ENCODE data around the gene IRF9. TPM values are rescaled to one million over a fixed set of nuclear protein-coding genes. Genes with fewer than 3 reads are reported as not detected.

The IRF9 gene
- total RNA-seq, 1 donor from 2014 or later: 66.5 TPM

DNA sequence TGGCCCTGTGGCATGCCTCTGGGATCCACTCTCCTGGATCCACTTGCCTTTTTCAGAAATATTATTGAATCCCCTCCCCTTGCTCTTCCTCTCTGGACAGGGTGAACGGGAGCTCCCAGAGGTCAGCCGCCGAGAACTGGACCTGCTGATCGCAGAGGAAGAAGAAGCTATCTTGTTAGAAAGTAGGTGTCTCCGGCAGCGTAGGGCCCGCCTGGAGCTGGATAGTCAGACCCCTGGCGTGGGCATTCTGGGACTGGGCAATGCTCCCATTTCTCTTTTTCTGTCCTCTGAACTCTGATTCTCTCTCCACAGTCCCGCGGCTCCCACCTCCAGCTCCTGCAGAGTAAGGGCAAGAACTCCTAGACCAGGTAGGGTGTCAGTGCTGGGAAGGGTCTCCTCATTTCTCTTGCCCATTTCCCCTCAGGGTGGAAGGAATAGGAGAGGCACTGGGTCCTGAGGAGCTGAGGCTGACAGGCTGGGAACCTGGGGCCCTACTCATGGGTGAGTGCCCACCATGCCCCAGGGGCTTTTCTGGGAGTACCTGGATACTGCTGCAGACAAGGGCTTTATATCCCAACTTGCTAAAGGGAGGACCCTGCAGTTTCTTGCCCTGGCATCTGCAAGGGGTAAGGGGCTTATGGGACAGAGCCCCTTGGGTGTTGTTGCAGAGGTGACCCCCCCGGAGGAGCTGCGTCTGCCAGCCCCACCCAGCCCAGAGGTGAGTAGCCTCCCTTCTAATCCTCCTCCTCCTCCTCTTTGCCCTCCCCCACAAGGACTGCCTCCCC lies 16.2 kb downstream of the IRF9 start:
- no peak for DNase-seq (ENCODE audit: low read depth)
- Histone ChIP-seq H3K36me3 (ENCODE audit: control insufficient read depth, insufficient read depth, low read length) (peaks cover 14% of the 10 kb centered on the region), H3K4me3 (ENCODE audit: low read depth, low read length) (no peak overlapping the region), H3K27me3 (ENCODE audit: control insufficient read depth, insufficient read depth, low read length) (no peaks in the 10 kb centered on the region)
- TF ChIP-seq, protein P1, sequence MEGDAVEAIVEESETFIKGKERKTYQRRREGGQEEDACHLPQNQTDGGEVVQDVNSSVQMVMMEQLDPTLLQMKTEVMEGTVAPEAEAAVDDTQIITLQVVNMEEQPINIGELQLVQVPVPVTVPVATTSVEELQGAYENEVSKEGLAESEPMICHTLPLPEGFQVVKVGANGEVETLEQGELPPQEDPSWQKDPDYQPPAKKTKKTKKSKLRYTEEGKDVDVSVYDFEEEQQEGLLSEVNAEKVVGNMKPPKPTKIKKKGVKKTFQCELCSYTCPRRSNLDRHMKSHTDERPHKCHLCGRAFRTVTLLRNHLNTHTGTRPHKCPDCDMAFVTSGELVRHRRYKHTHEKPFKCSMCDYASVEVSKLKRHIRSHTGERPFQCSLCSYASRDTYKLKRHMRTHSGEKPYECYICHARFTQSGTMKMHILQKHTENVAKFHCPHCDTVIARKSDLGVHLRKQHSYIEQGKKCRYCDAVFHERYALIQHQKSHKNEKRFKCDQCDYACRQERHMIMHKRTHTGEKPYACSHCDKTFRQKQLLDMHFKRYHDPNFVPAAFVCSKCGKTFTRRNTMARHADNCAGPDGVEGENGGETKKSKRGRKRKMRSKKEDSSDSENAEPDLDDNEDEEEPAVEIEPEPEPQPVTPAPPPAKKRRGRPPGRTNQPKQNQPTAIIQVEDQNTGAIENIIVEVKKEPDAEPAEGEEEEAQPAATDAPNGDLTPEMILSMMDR (IDR thresholded peaks at IDR 0.05; ENCODE audit: insufficient read depth, low read length, poor library complexity, severe bottlenecking): no peak

DNA sequence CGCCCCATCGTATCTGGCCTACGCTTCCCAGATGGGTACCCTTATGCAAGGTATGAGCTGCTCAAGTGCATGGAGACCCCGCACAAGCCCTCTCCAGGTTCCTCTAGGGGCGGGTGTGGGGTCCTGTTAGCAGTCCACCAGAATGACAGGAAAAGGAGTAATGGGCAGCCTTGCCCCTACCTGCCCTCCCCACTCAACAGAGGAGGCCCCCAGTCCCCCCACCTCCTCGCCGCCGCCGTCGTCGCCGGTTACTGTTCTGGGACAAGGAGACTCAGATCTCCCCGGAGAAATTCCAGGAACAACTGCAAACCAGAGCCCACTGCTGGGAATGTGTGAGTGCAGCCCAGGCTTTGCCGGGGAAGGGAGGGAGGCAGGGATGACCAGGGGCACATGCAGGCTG lies 16.8 kb downstream of the IRF9 start:
- TF ChIP-seq, protein P1 (IDR thresholded peaks at IDR 0.05; ENCODE audit: insufficient read depth, low read length, poor library complexity, severe bottlenecking): no peak
- Histone ChIP-seq H3K4me3 (ENCODE audit: low read depth, low read length) (no peak overlapping the region), H3K36me3 (ENCODE audit: control insufficient read depth, insufficient read depth, low read length) (peaks cover 14% of the 10 kb centered on the region), H3K27me3 (ENCODE audit: control insufficient read depth, insufficient read depth, low read length) (no peaks in the 10 kb centered on the region)
- no peak for DNase-seq (ENCODE audit: low read depth)

DNA sequence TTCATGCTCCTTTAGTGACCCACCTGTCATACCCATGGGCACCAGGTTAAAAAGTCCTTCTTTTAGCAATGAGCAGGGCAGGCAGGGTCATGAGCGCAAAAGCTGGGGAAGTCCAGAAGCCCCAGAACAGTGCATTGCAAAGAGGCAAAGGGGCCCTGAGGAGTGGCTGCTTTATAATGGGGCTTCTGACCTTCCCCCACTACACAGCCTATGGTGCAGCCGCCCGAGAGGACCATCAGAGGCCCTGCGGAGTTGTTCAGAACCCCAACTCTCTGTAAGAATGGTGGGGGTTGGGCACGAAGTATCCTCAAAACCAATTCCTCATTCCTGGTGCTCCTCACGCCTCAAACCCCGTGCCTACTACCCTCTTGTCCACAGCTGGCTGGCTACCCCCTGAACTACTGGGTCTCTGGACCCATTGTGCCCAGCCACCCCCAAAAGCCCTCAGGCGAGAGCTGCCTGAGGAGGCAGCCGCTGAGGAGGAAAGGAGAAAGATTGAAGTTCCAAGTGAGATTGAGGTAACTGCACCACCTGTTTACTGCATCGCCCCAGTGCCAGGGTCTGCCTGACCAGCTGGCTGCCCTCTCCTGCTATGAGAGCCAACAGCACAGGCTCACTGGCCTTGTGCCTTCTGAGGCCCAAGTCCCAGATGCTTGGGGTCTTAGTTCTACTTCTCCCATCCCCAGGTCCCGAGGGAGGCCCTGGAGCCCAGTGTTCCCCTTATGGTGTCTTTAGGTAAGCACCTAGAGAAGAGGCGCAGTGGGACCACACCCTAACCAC lies 17.5 kb downstream of the IRF9 start:
- Histone ChIP-seq H3K4me3 (ENCODE audit: low read depth, low read length) (no peak overlapping the region), H3K36me3 (ENCODE audit: control insufficient read depth, insufficient read depth, low read length) (peaks cover 11% of the 10 kb centered on the region)
- TF ChIP-seq, protein P1 (IDR thresholded peaks at IDR 0.05; ENCODE audit: insufficient read depth, low read length, poor library complexity, severe bottlenecking): no peak

DNA sequence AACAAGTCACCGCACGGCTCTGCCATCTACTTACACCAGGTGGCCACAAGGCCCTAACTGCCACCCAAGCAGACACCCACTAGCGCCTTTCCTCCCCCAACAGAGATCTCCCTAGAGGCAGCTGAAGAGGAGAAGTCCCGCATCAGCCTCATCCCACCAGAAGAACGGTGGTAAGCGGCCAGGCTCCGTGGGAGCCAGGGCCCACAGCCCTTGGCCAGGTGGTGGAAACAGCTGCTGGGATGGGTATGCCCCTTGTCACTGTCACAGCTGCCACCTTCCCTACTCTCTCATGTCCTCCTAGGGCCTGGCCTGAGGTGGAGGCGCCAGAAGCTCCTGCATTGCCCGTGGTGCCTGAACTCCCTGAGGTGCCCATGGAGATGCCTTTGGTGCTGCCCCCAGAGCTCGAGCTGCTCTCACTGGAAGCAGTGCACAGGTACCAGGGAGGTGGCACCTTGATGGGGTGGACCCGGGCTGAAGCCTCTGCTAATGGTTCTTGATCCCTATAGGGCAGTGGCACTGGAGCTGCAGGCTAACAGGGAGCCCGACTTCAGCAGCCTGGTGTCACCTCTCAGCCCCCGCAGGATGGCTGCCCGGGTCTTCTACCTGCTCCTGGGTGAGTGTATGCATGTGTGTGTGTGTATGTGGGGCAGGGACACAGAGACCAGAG lies 18.4 kb downstream of the IRF9 start:
- no peak for DNase-seq (ENCODE audit: low read depth)
- H3K27me3 ChIP-seq (ENCODE audit: control insufficient read depth, insufficient read depth, low read length): no peaks in the 10 kb centered on the region
- TF ChIP-seq, protein P1 (IDR thresholded peaks at IDR 0.05; ENCODE audit: insufficient read depth, low read length, poor library complexity, severe bottlenecking): no peak
- peaks cover 12% of the 10 kb centered on the region for H3K36me3 ChIP-seq (ENCODE audit: control insufficient read depth, insufficient read depth, low read length)
- no peak overlapping the region for H3K4me3 ChIP-seq (ENCODE audit: low read depth, low read length)

More for the DNA sequence above, 17.5 kb downstream of the IRF9 start:
- H3K27me3 ChIP-seq (ENCODE audit: control insufficient read depth, insufficient read depth, low read length): no peaks in the 10 kb centered on the region
- DNase-seq (ENCODE audit: low read depth): no peak

DNA sequence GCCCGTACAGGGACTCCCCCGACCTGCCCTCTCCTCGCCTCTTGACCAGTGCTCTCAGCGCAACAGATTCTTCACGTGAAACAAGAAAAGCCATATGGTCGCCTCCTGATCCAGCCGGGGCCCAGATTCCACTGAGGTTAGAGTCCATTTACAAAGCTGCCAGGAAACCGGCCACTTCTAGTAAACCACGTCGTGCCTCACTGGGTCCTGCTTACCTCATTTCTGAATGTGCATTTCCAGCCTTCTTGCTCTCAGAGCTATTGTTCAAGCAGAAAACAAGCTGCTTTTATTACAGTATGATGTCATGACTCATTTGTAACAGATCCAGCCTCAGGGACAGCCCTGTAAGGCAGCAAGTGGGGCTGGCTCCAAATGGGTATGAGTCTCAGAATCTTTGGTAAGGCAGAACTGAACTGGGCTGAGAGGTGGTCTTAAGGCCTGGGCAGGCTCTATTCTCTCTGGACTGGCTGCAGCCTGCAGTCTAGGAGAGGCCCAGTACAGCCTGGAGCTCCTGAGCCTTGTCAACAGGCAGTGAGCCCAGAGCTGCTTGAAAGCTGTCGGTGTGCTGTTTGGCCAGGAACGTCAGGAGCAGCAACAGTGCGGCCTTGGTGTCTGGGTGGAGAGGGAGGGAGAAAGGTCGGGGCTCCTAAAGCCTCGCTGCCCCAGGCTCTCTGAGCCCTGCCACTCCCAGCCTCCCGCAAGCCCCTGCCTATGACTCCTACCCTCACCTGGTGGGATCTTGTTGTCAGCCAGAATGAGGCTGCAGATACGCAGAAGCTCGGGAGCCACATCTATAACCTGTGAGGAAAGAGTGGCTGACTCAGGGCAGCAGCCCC lies 19.1 kb downstream of the IRF9 start:
- H3K36me3 ChIP-seq (ENCODE audit: control insufficient read depth, insufficient read depth, low read length): peaks cover 12% of the 10 kb centered on the region
- no peak overlapping the region for H3K4me3 ChIP-seq (ENCODE audit: low read depth, low read length)
- no peaks in the 10 kb centered on the region for H3K27me3 ChIP-seq (ENCODE audit: control insufficient read depth, insufficient read depth, low read length)
- peak; percentile 96 for DNase-seq (ENCODE audit: low read depth)
- TF ChIP-seq, protein P1 (IDR thresholded peaks at IDR 0.05; ENCODE audit: insufficient read depth, low read length, poor library complexity, severe bottlenecking): no peak

All from kidney epithelial cell (primary cell).